Fibroblast of lung (primary cell): ENCODE measurements around the gene FOLR2. TPM values are rescaled to one million over a fixed set of nuclear protein-coding genes. Genes with fewer than 3 reads are reported as not detected.

Source experiments
- DNase-seq, 2 donors: peaks; one replicate each; pipeline versions ENCODE4 v3.0.0 to v3.0.0-alpha.2; 2010; ENCODE audit warnings: low read depth in 2 of 2
- H2AFZ ChIP-seq: 2 replicates; pipeline ENCODE4 v1.5.1; 2012; ENCODE audit warnings: low read length, control low read depth, inconsistent platforms
- H3K27ac ChIP-seq: 2 replicates; pipeline ENCODE4 v1.5.1; 2011; ENCODE audit warnings: low read length, control low read depth; ENCODE audit not compliant: insufficient read depth
- H3K27me3 ChIP-seq: 2 replicates; pipeline ENCODE4 v1.5.1; 2011; ENCODE audit warnings: mild to moderate bottlenecking, low read length; ENCODE audit not compliant: control insufficient read depth, insufficient read depth
- H3K36me3 ChIP-seq: 2 replicates; pipeline ENCODE4 v1.5.1; 2011; ENCODE audit warnings: low read length; ENCODE audit not compliant: control insufficient read depth, insufficient read depth
- H3K4me1 ChIP-seq: 2 replicates; pipeline ENCODE4 v1.5.1; 2011; ENCODE audit warnings: low read length; ENCODE audit not compliant: control insufficient read depth, insufficient read depth; ENCODE audit errors: extremely low read depth
- H3K4me2 ChIP-seq: 2 replicates; pipeline ENCODE4 v1.5.1; 2011; ENCODE audit warnings: low read length, control low read depth; ENCODE audit not compliant: insufficient read depth; ENCODE audit errors: extremely low read depth
- H3K4me3 ChIP-seq, 4 experiments: fragments of 200-600 bp in 1 of 4; sonication (generic) in 1 of 4; replicated peaks in 1 of 4; 2 replicates each; pipeline ENCODE4 v1.5.1; 2011 to 2016; ENCODE audit warnings: low read length in 4 of 4, low read depth in 3 of 4, mild to moderate bottlenecking in 3 of 4, control low read depth in 2 of 4, inconsistent platforms in 1 of 4, mixed read lengths in 1 of 4; ENCODE audit not compliant: insufficient read depth in 1 of 4; ENCODE audit errors: control extremely low read depth in 1 of 4
- H3K79me2 ChIP-seq: 2 replicates; pipeline ENCODE4 v1.5.1; 2012; ENCODE audit warnings: mild to moderate bottlenecking, low read length, inconsistent platforms; ENCODE audit not compliant: control insufficient read depth, insufficient read depth
- H3K9ac ChIP-seq: 2 replicates; pipeline ENCODE4 v1.5.1; 2011; ENCODE audit warnings: mild to moderate bottlenecking, low read length, control low read depth; ENCODE audit not compliant: insufficient read depth
- H3K9me3 ChIP-seq: 2 replicates; pipeline ENCODE4 v1.5.1; 2012; ENCODE audit warnings: low read depth, low read length; ENCODE audit not compliant: control insufficient read depth, insufficient read depth
- H4K20me1 ChIP-seq: 2 replicates; pipeline ENCODE4 v1.5.1; 2011; ENCODE audit warnings: low read length; ENCODE audit not compliant: control insufficient read depth, insufficient read depth; ENCODE audit errors: extremely low read depth
- EZH2 ChIP-seq: IDR thresholded peaks from 2 replicates; pipeline ENCODE4 v1.5.1; 2012; ENCODE audit warnings: low read length, control low read depth, mild to moderate bottlenecking; ENCODE audit errors: missing control alignments
- polyA plus RNA-seq, 2 donors: library from polyadenylated mRNA; depleted of rRNA in 1 of 2; stranded (reverse) in 1 of 2; unstranded in 1 of 2; fragments of >200 nt; gene quantifications; 2 replicates each; pipeline ENCODE4 v1.2.1, GENCODE V29; 2011 to 2012; ENCODE audit warnings: missing spikeins in 1 of 2
- total RNA-seq: library from RNA; depleted of rRNA; stranded (reverse); fragments of >200 nt; gene quantifications from 2 replicates; pipeline ENCODE4 v1.2.1, GENCODE V29; 2014
- TF ChIP-seq, protein P1 (sequence below), 2 donors: IDR thresholded peaks in 1 of 2; conservative IDR thresholded peaks in 1 of 2; 1 replicate in 1 of 2; 2 replicates in 1 of 2; pipeline ENCODE4 v1.5.1; 2011 to 2012; ENCODE audit warnings: low read length in 2 of 2, control low read depth in 1 of 2, inconsistent platforms in 1 of 2, low read depth in 1 of 2, mild to moderate bottlenecking in 1 of 2

The FOLR2 gene
- total and polyA plus RNA-seq, 2 donors (not counting 1 experiment from before 2014, with no cell fraction given): not detected

DNA sequence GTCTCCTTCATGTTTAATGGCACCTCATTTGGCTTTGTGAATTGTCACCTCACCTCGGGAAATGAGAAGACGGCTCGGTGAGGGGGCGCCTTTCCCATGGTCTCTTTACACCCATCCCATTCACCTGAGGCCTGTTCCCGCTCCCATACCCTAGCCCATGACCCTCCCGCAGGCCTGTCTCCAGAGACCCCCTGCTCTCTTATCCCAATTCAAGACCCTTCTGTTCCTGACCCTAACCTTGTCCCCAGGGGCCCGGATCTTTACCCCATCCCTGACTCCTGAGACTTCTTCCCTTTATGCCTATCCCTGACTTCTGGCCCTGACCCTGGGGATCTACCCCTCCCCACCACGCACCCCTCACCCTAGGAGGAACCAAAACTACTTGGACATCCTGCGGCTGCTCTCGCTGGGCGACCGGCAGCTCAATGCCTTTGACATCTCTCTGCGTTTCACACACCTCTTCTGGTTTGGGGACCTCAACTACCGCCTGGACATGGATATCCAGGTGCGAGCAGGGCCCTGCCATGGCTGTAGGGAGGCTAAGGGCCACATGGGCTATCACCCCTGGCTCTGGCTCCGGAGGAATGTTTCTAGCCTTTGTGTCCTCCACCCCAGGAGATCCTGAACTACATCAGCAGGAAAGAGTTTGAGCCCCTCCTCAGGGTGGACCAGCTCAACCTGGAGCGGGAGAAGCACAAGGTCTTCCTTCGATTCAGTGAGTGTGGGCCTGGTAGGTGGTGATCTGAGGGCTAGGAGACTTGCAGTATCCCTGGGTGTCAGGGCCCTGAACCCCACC, 15.9 kb downstream of the FOLR2 start:
- Histone ChIP-seq H3K9ac (no peak overlapping the region), H3K4me1 (peaks cover 2% of the 10 kb centered on the region), H3K27me3 (no peaks in the 10 kb centered on the region), H3K36me3 (peaks cover 62% of the 10 kb centered on the region), H3K4me2 (no peak overlapping the region), H3K27ac (no peak overlapping the region), H4K20me1 (peaks cover 2% of the 10 kb centered on the region), H3K9me3 (no peaks in the 10 kb centered on the region), H3K4me3 (no peak overlapping the region), H3K79me2 (peaks cover 2% of the 10 kb centered on the region), H2AFZ (no peak overlapping the region)
- no peak for TF ChIP-seq EZH2
- TF ChIP-seq, protein P1, sequence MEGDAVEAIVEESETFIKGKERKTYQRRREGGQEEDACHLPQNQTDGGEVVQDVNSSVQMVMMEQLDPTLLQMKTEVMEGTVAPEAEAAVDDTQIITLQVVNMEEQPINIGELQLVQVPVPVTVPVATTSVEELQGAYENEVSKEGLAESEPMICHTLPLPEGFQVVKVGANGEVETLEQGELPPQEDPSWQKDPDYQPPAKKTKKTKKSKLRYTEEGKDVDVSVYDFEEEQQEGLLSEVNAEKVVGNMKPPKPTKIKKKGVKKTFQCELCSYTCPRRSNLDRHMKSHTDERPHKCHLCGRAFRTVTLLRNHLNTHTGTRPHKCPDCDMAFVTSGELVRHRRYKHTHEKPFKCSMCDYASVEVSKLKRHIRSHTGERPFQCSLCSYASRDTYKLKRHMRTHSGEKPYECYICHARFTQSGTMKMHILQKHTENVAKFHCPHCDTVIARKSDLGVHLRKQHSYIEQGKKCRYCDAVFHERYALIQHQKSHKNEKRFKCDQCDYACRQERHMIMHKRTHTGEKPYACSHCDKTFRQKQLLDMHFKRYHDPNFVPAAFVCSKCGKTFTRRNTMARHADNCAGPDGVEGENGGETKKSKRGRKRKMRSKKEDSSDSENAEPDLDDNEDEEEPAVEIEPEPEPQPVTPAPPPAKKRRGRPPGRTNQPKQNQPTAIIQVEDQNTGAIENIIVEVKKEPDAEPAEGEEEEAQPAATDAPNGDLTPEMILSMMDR (conservative IDR thresholded peaks at IDR 0.05 in 1 of 2, IDR thresholded peaks at IDR 0.05 in 1 of 2; ENCODE audit: low read depth in 1 of 2, low read length in 2 of 2): no peak
- no peak for DNase-seq

DNA sequence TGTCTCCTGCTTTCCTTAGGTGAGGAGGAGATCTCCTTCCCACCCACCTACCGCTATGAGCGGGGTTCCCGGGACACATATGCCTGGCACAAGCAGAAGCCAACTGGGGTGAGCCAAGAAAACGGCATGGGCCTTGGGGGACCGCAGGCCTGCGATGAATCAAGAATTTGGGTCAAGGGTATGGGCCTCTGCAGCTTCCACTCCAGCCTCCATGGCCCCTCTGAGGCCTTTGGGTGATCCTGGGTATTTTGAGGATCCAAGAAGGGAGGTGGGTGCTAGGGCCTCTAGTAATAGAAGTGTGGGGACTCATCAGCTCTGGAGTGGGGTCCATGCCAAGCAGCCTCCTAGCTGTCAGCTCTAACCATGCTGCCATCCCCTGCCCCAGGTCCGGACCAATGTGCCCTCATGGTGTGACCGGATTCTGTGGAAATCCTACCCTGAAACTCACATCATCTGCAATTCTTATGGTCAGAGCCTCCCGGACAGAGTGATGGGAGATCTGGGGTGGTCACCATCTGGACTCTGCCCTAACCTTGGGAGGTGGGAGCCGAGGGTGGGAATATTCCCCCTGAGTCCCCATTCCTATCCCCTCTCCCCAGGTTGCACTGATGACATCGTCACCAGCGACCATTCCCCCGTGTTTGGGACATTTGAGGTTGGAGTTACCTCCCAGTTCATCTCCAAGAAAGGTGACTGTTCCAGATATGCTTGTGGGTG, 16.6 kb downstream of the FOLR2 start:
- Histone ChIP-seq H3K79me2 (no peaks in the 10 kb centered on the region), H3K4me3 (no peak overlapping the region), H3K27me3 (no peaks in the 10 kb centered on the region), H3K4me1 (no peaks in the 10 kb centered on the region), H3K4me2 (no peak overlapping the region), H3K9me3 (no peaks in the 10 kb centered on the region), H3K36me3 (peaks cover 62% of the 10 kb centered on the region), H3K27ac (no peak overlapping the region), H4K20me1 (peaks cover 3% of the 10 kb centered on the region), H2AFZ (no peak overlapping the region), H3K9ac (no peak overlapping the region)
- TF ChIP-seq EZH2: no peak
- TF ChIP-seq, protein P1 (conservative IDR thresholded peaks at IDR 0.05 in 1 of 2, IDR thresholded peaks at IDR 0.05 in 1 of 2; ENCODE audit: low read depth in 1 of 2, low read length in 2 of 2): no peak
- no peak for DNase-seq

DNA sequence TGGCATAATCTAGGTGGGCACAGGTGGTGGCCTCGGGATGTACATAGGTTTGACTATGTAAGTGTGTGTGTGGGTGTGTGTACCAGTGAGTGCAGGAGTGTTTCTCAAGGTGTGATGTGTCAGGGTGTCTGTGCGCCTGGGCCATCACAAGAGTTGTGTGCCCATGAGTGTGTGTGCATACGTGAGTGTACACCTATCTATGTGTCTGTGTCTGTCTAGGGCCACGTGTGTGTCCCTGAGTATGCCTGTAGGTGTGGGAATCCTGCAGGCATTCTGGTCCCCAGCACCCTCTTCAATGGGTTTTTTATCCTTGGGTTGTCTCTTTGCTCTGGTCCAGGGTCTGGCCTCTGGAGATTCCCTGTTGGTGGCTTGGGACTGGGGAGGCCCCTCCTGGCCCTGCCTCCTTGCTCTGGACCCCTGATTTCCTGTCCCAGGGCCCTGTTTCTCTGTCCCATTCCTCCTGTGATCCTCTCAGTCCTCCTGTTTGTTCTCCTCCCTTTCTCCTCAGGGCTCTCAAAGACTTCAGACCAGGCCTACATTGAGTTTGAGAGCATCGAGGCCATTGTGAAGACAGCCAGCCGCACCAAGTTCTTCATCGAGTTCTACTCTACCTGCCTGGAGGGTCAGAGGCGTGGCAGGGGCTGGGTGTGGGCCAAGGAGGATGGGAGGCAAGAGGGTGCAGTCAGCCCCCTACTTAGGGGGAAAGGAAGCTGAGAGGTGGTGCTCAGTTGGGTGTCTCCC, 17.3 kb downstream of the FOLR2 start:
- DNase-seq: no peak
- H3K9ac ChIP-seq: no peak overlapping the region
- H2AFZ ChIP-seq: no peak overlapping the region
- no peaks in the 10 kb centered on the region for H3K79me2 ChIP-seq
- H4K20me1 ChIP-seq: peaks cover 2% of the 10 kb centered on the region
- TF ChIP-seq, protein P1 (conservative IDR thresholded peaks at IDR 0.05 in 1 of 2, IDR thresholded peaks at IDR 0.05 in 1 of 2; ENCODE audit: low read depth in 1 of 2, low read length in 2 of 2): no peak
- no peak for TF ChIP-seq EZH2
- peaks cover 58% of the 10 kb centered on the region for H3K36me3 ChIP-seq
- H3K27ac ChIP-seq: no peak overlapping the region
- no peaks in the 10 kb centered on the region for H3K4me1 ChIP-seq
- H3K27me3 ChIP-seq: no peaks in the 10 kb centered on the region
- H3K4me3 ChIP-seq: no peak overlapping the region
- H3K4me2 ChIP-seq: no peak overlapping the region
- no peaks in the 10 kb centered on the region for H3K9me3 ChIP-seq
